Measurements from ENCODE around the gene CEACAM20.
A peak's percentile ranks its signal among the peaks of the same experiment; 100 is the strongest.
"Not testable (repeated sequence)": the region's sequence is repeated elsewhere in the genome, so short reads cannot be mapped to it uniquely, and the experiment has no call there.

The CEACAM20 gene

DNA sequence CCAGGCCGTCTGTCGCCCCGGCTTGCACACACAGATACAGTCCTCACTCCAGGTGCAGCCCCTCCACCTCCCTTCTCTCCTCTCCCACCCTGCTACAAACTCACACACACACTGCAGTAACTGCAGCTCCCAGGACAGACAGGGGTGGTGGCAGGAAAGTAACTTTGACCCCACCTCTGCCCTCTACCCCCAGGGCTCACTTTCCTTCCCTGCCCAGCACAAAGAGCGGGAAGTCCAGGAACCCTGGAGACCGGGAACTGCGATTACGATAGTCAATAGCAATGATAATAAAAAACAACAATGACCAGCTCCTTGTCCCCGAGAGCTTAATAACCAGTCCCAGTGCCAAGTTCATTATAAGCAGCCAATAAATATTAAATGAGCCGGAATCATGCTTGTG lies at the start of gene CEACAM20:
TSS of gene CEACAM20 (minus strand) at position 140 of the 400 bp plus-strand sequence. CDS start 166 bp downstream, outside the sequence.
- no peak for DNase-seq

DNA sequence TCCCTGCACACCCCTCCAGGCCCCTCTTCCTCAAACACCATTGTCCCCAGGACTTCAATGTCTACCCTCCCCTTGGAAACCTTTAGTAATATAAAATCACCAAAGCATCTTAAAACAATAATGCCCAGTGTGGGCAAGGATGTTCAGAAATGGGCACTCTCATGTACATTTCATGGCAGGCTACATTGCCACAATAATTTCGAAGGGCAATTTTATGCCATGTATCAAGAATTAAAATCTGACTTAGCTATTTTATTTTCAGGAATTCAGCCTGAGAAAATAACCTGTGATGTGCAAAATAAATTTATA lies 48.0 kb upstream of the CEACAM20 start:
- no peak for DNase-seq

DNA sequence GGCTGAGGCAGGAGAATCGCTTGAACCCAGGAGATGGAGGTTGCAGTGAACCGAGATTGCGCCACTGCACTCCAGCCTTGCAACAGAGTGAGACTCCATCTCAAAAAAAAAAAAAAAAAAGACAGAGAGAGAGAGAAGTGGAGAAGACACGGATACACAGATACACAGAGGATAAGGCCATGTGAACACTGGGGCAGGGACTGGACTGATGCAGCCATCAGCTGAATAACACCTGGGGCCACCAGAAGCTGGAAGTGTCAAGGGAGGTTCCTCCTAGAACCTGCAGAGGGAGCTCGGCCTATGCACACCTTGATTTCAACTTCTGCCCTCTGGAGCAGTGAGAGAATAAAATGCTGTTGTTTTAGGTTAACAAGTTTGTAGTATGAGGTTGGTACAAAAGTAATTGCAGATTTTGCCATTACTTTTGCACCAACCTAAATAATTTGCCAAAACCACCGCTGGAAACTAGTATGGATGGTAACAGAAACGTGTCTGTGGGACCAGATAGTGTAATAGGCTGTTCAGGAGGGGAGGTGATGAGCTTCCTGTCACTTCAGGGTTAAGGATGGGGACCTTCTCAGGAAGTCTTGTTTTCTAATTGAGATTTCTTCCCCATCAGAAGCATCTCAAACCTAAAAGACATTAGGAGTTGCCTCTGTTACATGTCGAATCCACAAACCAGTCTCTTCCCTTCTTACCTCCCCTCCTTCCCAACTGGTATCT lies 47.5 kb upstream of the CEACAM20 start:
- DNase-seq = no peak

DNA sequence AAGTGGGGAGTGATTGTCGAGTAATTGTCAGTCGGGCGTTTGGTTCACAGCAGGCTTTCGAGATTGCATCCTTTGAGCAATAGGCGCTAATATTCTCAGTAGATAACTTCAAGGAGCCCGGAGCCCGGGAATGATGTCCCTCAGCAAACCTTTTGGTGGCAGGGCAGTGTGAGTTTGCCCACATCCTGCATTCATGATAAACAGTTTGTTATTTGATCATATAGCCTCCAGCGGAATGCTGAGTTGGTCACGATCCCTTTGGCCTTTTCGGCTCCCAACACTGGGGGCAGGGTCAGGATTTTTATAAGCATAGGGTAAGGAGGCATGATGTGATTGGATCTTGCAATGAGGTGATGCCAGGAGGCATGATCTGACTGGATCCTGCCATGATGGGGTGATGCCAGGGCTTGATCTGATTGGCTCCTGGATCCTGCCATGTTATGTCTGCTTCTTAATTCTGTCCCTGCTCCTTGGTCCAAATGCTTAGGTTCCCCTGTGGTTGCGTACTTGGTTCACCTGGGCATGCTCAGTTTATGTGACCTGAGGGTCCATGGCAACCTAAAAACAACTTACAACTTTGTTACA lies 45.7 kb upstream of the CEACAM20 start:
- DNase-seq = no peak

DNA sequence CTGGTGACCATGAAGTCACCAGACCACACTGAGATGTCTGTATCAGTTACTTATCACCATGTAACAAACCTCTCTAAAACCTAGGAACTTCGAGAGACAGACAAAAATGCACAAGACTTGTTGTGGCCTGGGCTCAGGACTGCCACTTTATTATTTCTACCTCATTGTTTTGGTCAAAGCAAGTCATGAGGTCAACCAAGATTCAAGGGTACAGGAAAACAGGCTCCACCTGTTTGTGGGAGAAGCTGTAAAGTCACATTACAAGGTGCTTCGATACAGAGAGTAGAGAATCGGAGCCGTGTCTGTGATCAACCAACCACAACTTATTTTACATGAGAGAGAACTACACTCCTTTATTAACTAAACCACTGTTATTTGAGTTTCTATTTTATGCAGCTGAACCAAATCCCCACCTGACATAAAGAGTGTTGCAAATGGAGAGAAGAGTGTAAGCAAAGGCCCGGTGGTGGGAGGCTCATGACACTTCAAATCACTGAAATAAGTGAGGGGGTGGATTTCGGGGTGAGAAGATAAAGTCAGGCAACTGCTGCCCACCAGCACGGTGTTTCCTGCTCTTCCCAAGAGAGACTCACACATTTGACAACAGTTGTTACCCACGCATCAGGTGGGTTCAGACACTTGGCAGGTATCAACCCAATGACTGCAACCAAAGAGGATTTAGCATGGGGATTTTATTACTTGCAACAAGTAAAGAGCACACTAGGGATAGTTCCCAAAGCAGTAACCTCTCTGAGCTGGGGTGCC lies 44.9 kb upstream of the CEACAM20 start:
- DNase-seq = no peak

DNA sequence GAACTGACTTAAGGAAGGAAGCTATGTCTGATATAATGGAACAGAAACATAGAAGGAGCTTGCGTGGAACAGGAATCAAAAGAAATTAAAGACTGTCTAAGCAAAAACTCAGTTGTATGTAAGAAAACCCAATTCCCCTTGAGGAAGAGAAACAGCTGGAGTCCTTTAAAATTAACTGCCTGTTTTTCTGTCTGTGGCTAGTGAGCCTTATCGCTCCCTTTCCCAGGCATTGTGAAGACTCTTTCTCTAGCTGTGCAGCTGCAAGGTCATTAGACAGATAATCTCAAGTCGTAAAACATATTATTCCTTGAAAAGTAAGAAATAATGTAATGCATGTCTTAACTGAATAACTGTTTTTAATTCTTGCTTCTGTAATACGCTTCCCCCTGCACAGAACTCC lies 44.2 kb upstream of the CEACAM20 start:
- DNase-seq = no peak

DNA sequence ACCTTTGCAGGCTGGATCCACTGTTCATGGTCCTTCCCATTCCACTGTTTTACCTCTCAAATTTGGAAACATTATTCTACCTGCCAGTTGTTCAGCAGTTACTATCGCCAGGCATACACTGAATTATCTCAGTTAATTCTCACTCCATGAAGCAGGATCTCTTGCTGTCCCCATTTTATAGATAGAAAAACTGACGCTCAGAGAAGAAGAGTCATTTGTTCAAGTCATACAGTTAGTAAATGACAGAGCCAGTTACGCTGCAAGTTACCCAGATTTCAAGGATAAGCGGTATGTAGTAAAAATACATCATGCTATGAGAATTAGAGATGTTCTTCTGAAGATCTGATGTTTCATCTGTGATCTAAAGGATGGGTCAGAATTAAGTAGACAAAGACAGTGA lies 43.7 kb upstream of the CEACAM20 start:
- DNase-seq = no peak

DNA sequence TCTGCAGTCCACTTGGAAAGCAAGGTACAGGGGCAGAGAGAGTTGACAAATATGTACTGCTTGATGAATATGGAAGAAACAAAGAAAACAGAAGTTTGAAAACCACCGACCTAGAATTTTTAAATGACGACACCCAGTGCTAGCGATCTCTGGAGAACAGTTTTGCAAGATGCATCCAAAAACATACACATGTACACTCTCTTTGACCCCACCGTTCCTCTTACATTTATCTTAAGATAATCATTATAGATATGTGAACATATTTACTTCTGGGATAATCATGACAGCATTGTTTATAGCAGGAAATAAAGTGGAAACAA lies 43.1 kb upstream of the CEACAM20 start:
- no peak for DNase-seq

DNA sequence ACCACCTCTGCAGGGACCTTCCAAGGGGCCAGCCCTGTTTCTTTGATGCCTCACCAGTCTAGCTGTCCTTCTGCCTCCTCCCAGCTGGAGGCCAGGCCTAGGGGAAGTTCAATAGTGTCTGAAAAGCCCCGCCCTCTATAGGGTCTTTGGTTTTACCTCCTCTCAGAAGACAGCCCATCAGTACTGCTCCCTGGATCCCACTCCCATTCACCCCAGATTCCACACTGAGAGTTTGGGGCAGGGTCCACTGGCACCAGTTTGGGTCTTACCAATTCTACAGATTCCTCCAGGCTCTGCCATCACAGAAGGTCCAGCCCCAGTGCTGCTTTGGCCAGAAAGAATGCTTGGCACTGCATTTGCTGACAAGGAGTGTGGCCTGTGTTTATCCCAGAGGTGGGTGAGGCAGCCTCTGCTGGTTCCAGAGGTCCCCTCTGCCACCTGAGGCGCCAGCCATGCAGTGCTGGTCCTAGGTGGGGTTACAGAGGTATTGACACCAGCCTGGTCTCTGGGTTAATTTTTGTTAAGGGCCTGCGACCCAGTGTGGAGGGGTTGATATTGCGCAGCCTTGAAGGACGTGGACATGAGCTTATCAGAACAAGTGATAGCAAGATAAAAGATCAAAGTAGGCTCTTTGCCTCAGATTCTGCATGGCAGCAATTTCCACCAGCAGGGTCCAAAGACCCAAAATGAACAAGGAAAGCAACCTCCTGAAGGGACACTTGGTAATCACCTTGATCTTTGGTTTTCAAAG lies 42.5 kb upstream of the CEACAM20 start:
- DNase-seq = no peak

DNA sequence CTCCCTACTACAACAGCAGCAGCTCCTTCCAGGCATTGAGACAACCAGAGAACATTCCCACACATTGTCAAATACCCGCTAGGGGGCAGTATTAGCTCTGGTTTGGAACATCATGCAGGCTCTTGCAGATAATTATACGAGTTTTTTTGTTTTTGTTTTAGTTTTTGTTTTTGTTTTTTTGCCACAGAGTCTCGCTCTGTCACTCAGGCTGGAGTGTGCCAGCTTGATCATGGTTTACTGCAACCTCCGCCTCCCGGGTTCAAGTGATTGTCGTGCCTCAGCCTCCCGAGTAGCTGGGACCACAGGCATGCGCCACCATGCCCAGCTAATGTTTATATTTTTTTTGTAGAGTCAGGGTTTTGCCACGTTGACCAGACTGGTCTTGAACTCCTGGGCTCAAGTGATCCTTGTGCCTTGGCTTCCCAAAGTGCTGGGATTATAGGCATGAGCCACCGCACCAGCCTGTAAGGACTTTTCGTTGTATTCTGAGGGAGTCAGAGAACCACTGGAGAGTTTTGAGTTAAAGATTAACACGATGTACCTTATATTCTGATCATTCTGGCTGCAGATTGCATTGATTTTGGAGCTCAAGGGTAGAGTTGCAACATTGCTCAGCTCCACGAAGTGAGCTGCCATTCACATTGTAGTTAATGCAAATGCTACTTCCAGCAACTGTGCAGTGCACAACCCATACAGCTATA lies 41.7 kb upstream of the CEACAM20 start:
- peak; percentile 69 for DNase-seq

DNA sequence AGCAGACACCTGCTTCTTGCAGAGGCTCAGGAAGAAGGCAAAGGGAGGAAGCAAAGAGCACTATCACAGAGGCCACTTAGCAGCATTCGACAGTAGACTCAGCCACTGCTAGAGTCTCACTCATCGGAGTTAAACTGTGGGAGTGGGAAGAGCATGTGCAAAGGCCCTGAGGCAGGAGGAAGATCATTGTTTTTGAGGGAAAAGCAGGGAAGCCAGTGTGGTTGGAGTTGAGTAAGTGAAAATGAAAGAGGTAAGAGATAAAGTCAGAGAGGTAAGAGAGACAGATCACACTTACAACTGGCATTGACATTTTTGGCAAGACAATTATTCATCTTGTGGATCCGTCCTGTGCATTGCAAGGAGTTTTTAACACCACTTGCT lies 41.1 kb upstream of the CEACAM20 start:
- no peak for DNase-seq

DNA sequence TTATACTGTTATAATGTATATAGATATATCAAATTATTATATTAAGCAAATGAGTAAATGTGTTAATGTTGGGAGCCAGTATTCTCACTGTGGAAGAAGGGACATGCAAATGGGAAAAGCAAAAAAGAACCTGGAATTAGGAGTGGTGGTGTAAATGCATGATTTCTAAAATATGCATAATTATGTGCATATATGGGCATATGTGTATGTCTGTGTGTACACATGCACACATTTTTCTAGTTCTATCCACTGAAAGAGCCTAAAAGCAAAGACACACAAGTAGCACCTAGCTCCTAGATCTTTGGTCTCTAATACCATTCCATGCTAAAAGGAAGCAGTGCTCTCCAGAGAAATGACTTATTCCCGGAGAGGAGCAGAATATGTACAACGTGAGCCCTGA lies 38.3 kb upstream of the CEACAM20 start:
- DNase-seq = no peak

DNA sequence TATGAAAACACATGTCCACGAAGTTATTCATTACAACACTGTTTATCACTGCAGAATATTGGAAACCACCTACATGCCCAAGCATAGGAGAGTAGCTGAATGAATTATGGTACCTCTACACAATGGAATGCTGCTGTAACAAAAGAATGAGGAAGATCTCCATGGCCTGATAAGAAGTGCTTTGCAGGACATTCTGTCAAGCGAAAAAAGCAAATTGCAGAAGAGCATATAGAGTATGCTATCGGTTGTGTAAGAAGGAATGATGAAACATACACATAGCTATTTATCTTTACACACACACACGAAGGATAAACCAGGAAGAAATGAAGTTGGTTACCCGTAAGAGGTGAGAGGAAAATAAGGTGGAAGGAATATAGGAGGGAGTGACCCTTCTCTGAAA lies 37.5 kb upstream of the CEACAM20 start:
- no peak for DNase-seq

DNA sequence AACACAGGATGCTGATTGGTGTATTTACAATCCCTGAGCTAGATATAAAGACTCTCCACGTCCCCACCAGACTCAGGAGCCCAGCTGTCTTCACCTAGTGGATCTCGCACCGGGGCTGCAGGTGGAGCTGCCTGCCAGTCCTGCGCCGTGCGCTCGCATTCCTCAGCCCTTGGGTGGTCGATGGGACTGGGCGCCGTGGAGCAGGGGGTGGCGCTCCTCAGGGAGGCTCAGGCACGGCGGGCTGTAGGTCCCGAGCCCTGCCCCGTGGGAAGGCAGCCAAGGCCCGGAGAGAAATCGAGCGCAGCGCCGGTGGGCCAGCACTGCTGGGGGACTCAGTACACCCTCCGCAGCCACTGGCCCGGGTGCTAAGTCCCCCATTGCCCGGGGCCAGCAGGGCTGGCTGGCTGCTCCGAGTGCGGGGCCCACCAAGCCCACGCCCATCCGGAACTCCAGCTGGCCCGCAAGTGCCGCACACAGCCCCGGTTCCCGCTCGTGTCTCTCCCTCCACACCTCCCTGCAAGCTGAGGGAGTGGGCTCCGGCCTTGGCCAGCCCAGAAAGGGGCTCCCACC lies 33.7 kb upstream of the CEACAM20 start:
- DNase-seq = not testable (repeated sequence)

DNA sequence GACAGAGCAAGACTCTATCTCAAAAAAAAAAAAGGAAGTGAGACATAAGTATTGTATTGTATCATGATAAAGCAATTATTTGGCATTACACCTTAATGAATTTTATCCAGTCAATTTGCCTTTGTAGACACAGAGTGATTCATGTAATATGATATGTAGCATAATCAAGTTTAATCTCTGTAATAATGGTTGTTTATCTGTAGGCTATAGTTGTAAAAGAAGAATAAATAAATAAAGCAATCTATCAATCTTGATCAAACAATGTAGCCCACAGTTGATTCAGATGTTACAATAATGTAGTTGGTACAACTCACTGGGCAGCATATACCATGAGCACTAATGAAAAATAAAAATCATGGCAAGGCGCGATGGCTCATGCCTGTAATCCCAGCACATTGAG lies 28.5 kb upstream of the CEACAM20 start:
- no peak for DNase-seq

DNA sequence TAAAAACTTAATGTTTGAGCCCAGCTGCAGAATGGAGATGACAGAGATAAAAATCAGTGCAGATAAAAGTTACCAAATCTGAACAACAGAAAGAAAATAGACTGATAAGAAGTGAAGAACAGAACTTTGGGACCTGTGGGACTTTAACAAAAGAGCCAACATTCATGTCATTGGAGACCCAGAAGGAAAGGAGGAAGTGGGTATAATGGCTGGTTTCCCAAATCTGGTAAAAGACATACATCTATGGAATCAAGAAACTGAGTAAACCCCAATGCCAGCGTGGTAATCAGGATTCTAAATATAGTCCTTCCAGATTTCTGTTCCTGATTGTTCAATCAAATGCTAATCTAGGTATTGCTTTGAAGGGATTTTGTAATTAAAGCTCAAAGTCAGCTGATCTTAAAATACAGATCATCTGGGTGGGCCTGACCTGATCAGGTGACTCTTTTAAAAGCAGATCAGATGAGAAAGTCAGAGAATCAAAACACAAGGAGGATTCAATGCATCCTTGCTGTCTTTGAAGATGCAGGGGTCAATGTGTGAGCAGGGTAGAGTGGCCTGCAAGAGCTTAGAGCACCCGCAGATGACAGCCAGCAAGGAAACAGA lies 25.3 kb upstream of the CEACAM20 start:
- no peak for DNase-seq

DNA sequence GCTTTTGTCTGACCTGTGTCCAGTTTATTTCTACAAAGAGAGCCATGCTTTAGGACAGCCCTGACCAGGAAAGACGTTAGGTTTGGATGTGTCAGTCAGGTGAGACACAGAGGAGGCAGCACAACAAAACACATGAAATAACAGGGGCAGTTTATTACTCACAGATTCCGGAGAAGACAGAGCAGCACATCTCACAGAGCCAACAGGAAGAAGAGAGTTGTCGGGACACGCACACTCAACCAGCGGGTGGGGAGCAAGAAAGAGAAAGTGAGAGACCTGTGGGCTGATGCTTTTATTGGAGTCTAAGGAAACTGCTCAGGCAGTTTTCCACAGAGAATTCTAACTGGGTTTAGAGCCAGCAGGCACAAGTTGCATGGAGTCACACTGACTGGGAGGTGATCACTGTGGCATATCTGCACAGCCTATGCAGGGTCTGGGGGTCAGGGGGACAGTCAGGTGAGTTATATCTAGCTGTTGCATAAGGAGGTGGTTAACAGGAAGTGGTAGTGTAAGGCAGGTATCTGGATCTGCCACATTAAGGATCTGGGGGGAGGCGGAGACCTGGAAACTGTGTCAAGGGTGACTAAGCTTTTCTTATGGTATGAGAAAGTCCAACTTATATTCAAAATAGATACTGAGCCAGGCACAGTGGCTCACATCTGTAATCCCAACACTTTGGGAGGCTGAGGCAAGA lies 24.1 kb upstream of the CEACAM20 start:
- no peak for DNase-seq

DNA sequence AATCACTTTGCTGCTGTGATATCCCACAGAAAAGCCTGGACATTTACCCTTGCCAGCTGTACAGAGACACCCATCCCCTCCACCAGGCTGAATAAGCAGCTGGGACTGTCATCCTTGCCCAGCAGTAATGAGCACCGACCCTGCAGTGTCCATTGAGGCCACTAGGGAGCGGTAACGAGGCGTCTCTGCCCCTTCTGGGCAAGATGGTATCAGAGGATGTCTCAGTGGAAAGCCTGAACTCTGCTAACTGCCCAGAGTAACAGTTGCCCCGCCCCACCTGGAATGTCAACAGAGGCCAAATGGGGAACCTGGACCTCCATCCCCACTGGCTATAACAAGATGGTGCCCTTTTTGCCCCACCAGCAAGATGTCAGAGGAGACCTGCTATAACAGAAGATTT lies 22.8 kb upstream of the CEACAM20 start:
- no peak for DNase-seq

DNA sequence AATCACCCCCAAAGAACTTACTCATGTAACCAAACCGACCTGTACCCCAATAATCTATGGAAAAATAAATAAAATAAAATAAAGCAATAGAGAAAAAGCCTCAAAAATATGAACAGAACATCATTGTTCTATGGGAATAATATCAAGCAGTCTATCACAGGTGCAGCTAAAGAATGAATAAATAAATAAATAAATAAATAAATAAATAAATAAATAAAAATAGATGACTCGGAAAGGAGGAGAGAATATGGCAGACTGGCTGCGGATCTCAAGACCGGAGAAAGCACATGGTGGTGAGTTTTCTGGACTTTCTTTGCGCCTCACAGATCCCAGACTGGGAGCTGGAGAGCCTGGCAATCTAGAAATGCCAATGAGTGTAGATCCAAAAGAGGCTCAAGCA lies 22.4 kb upstream of the CEACAM20 start:
- DNase-seq = no peak

DNA sequence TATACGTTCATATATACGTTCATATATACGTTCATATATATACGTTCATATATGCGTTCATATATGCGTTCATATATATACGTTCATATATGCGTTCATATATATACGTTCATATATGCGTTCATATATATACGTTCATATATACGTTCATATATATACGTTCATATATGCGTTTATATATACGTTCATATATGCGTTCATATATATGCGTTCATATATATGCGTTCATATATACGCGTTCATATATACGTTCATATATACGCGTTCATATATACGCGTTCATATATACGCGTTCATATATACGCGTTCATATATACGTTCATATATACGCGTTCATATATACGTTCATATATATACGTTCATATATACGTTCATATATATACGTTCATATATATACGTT lies 21.5 kb upstream of the CEACAM20 start:
- not testable (repeated sequence) for DNase-seq

DNA sequence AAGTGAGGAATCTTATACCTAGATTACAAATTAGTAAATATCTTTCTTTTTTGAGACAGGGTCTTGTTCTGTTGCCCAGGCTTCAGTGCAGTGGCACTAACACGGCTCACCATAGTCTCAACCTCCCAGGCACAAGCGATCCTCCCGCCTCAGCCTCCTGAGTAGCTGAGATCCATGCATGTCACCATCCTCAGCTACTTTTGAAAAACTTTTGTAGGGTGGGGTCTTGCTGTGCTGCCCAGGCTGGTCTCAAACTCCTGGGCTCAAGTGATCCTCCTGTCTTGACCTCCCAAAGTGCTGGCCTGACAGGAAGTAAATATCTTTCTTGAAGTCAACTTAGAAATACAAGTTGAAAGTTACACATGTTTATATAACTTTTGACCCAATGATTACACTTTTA lies 20.0 kb upstream of the CEACAM20 start:
- DNase-seq = no peak

DNA sequence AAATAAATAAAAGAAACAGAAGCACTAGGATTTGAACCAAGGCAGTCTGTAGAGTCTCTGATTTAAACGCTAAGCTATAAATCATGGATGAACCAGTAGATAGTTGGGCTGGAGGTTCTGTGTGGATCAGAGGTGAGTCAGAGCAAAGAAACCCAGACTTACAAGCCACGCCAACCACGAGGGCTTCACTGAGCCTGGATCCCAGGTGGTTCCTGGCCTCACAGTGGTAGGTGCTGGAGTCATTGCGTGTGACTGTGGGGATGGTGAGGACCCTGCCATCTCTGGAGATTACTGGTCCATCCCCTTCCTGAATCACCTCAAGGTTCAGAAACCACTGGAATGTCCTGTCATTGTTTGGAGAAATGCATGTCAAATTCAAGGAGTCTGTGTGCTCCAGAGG lies 19.3 kb upstream of the CEACAM20 start:
- DNase-seq = no peak

Data from midbrain (tissue), 1 donor.